NT2/D1 (cell line): ENCODE measurements around the gene TTC6.

Experiments
- DNase-seq: peaks from one replicate; pipeline ENCODE4 v3.0.0-alpha.2; 2011; ENCODE audit warnings: low read depth, low spot score
- H3K27me3 ChIP-seq: 2 replicates; pipeline ENCODE4 v1.6.0; 2011; ENCODE audit warnings: mild to moderate bottlenecking; ENCODE audit not compliant: insufficient read length, insufficient read depth
- H3K36me3 ChIP-seq: 2 replicates; pipeline ENCODE4 v1.6.1; 2011; ENCODE audit warnings: mild to moderate bottlenecking, low read length, mixed read lengths; ENCODE audit not compliant: insufficient read depth, insufficient read length
- H3K4me1 ChIP-seq: 2 replicates; pipeline ENCODE4 v1.5.1; 2011; ENCODE audit not compliant: insufficient read depth, insufficient read length
- H3K4me3 ChIP-seq: 2 replicates; pipeline ENCODE4 v1.5.1; 2011; ENCODE audit warnings: low read depth; ENCODE audit not compliant: insufficient read length
- H3K9ac ChIP-seq: 2 replicates; pipeline ENCODE4 v1.6.0; 2011; ENCODE audit warnings: low read depth; ENCODE audit not compliant: insufficient read length
- H3K9me3 ChIP-seq: 2 replicates; pipeline ENCODE4 v1.5.1; 2011; ENCODE audit warnings: mild to moderate bottlenecking, low read length; ENCODE audit not compliant: insufficient read depth
- SUZ12 ChIP-seq: IDR thresholded peaks from 2 replicates; pipeline ENCODE4 v1.6.1; 2011; ENCODE audit not compliant: insufficient read length, insufficient read depth; ENCODE audit errors: extremely low read depth
- YY1 ChIP-seq: IDR thresholded peaks from 2 replicates; pipeline ENCODE4 v1.6.1; 2011; ENCODE audit not compliant: insufficient read length, insufficient read depth
- ZNF274 ChIP-seq: IDR thresholded peaks from 2 replicates; pipeline ENCODE4 v1.6.1; 2011; ENCODE audit warnings: mild to moderate bottlenecking, low read depth, low read length

TTC6 gene

DNA sequence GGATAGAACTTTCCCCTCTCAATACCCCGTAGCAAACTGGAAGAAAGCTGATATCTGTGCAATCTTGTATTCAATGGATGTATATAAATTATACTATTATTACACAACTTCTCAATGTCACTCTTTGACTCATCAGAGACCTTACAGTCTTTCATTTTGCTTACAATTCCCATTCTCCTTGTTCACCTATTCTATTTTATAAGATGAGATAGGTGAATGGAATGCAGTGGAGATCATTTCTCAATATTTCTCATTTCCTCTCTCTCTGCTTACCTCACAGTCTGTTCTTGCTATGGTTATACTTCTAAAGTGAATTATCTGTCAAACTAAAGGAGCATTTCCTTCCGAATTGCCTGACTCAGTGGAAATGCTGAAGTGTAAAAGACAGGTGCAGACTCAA, 15.3 kb upstream of the TTC6 start:
- no peak for TF ChIP-seq ZNF274
- no peak for TF ChIP-seq YY1
- TF ChIP-seq SUZ12: no peak
- no peak for DNase-seq
- H3K36me3 ChIP-seq: no peaks in the 10 kb centered on the region
- H3K27me3 ChIP-seq: peaks cover 76% of the 10 kb centered on the region
- no peaks in the 10 kb centered on the region for H3K4me1 ChIP-seq
- H3K9me3 ChIP-seq: no peaks in the 10 kb centered on the region
- H3K9ac ChIP-seq: no peak overlapping the region
- no peak overlapping the region for H3K4me3 ChIP-seq

DNA sequence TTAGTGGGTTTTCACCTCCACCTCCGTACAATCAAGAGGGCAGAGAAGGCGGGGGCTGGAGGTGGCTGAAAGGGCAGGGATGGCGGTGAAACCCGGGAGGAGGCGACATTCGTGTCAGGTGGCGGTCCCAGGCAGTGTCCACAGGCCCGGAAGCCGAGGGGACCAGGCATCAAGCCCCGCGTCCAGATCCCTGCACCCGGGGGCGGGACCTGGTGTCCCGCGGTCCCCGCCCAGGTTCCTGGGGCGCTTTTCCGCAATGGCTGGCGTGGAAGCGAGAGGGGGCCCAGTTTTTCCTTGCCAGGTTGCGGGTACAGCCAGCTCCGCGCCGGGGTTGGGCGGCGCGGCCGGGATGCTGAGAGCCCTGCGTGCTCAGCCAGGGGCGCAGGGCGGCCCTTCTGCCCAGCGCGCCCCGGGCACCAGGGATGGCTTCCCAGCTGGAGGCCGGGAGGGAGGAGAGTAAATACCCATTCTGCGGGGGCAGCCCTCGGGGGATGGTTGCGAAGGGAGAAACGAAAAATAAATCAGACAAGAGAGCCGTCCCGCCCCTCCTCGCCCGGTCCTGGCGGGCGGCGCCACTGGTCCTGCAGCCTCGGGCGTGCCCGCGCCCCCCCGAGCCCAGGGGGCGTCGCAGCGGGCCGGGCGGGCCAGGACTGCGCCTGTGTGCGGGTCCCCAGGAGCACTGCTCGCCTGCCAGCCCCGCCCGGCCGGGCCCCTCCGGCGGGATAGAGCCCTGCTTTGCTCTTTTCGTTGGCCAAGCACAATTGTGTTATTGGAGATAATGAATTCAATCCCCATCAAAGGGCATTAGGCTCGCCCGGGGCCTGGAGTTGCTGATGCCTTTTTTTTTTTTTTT, 11.8 kb upstream of the TTC6 start:
- Histone ChIP-seq H3K27me3 (peaks cover 99% of the 10 kb centered on the region), H3K4me3 (peak overlapping the region; percentile 38)

DNA sequence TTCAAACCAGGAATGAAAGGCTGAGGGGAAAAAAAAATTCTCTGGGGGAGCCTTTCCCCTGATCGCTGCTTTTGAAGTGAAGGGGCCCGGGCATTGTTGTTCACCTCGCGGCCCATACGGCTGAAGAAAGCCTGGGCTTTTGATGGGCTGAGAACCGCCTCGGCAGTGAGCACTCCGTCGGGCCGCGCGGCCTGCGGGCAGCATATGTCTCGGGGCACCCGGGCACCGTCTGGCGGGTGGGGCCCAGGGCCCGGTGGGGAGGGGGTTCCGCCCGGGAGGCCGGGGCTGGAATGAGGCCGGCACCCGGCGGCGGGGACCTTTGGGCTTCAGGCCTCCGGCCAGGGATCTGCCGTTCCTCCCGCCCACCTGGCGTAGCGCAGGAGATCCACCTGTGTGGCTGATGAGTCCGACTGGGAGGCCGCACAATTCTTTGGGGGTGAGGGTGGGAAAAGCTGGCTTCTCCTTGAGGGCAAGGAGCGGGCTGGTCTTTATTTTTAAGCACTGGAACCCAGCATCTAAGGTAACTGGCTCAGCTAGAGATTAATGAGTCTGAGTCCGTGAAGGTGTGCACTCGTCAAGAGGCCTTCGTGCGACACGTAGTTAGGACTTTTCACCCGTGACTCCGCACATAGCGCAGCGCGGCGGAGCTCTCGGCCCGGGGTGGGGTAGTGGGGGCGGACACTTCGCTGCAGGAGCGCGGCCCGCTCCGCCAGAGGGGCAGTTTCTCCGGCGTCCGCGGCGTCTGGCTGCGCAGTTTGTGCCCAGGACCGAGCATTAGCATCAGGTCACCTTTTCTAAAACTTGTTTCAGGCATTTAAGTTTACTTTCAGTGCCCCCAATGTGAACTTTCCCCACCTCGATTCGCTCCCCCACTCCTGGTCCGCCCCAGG, 11.0 kb upstream of the TTC6 start:
- Histone ChIP-seq H3K4me1 (no peaks in the 10 kb centered on the region), H3K4me3 (no peak overlapping the region), H3K27me3 (peaks cover 100% of the 10 kb centered on the region), H3K36me3 (no peaks in the 10 kb centered on the region), H3K9me3 (no peaks in the 10 kb centered on the region), H3K9ac (no peak overlapping the region)
- no peak for DNase-seq
- no peak for TF ChIP-seq YY1
- TF ChIP-seq ZNF274: no peak
- TF ChIP-seq SUZ12: no peak

More for the DNA sequence above, 11.8 kb upstream of the TTC6 start:
- Histone ChIP-seq H3K36me3 (no peaks in the 10 kb centered on the region), H3K9ac (no peak overlapping the region), H3K9me3 (no peaks in the 10 kb centered on the region), H3K4me1 (no peaks in the 10 kb centered on the region)
- TF ChIP-seq SUZ12: no peak
- no peak for TF ChIP-seq ZNF274
- TF ChIP-seq YY1: no peak
- DNase-seq: no peak

DNA sequence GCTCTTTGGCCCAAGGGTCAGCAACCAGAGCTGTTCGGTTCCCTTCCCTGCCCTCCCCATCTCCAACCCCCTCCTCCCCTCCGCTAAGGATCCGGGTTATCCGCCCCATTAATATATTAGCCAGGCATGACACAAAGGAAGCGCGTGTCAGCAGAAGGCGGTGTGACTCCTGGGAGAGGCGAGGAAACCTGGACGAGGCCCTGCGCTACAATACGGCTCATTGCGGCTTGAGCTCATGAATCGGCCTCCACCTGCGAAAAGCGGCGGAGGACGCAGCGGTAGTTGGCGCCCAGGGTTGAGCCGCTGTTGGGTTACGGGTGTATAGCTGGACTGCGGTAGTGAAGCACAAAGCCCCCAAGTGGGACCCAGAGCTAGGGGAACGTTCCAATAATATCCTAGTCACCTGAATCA, 10.3 kb upstream of the TTC6 start:
- Histone ChIP-seq H3K9ac (no peak overlapping the region), H3K4me3 (no peak overlapping the region), H3K36me3 (no peaks in the 10 kb centered on the region), H3K9me3 (no peaks in the 10 kb centered on the region), H3K4me1 (no peaks in the 10 kb centered on the region), H3K27me3 (peaks cover 100% of the 10 kb centered on the region)
- TF ChIP-seq SUZ12: no peak
- no peak for TF ChIP-seq ZNF274
- no peak for TF ChIP-seq YY1
- no peak for DNase-seq

DNA sequence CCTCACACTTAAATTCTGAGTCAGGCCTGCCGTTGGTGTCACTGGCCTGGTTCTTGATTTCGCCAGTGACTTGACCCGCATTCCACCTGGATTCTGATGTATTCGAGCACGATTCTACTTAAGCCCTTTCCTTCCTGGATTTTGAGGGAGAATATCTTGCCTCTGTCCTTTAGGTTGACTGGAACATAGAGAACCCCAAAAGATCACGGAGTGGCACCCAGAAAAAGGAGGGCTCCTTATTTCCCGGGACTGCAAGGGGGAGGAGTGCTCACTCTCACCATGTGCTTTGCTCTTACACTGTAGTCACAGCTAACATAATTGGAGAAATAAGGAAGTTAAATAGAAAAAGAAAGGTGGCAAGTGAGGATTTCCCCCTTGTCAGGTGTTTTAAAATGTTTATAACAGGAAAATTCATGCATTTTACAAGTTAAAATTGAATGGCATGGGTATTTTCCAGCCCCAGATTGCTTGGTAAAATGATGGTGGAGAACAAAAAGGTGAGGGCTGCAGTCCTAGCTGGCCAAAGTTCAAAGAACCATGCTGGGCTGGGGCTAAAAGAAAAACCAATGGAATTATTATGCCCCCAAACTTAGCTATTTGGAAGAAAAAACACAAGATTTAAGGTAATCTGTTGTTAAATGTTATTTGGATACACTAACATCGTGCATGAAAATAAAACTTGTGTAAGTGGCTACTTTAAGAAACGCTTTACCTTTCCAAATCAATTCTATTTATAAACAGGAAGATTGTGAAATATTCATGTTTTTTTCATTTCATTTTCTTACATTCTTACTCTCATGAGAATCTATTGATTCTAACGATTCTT, 9.2 kb upstream of the TTC6 start:
- no peak overlapping the region for H3K9ac ChIP-seq
- TF ChIP-seq ZNF274 (no peak), YY1 (no peak), SUZ12 (no peak)
- H3K9me3 ChIP-seq: no peaks in the 10 kb centered on the region; the same call in 1 of the 2 replicates
- H3K4me1 ChIP-seq: no peaks in the 10 kb centered on the region
- peaks cover 100% of the 10 kb centered on the region for H3K27me3 ChIP-seq
- no peak overlapping the region for H3K4me3 ChIP-seq
- H3K36me3 ChIP-seq: no peaks in the 10 kb centered on the region
- no peak for DNase-seq

DNA sequence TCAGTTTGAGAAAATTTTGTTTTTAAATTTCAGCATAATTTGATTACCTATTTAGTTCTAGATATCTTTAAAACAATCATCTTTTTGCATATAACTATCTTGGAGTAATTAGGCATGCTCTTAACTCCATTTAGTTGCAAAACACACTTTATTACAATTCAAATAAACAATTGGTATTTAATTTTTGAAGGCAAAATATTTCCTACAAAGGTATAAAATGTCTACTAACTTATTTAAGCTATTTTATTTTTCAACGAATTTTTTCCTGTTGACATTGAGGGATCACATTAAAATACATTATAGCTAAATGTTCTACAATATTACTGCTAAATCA, 8.7 kb upstream of the TTC6 start:
- Histone ChIP-seq H3K4me1 (no peaks in the 10 kb centered on the region), H3K9ac (no peak overlapping the region), H3K27me3 (peaks cover 100% of the 10 kb centered on the region), H3K36me3 (no peaks in the 10 kb centered on the region), H3K9me3 (no peaks in the 10 kb centered on the region; the same call in 1 of the 2 replicates), H3K4me3 (no peak overlapping the region)
- TF ChIP-seq ZNF274 (no peak), YY1 (no peak), SUZ12 (no peak)
- no peak for DNase-seq
